K562 (cell line): ENCODE data around the gene PRRT1. TPM values are rescaled to one million over a fixed set of nuclear protein-coding genes. Genes with fewer than 3 reads are reported as not detected.

Source experiments
- ARID2 ChIP-seq: fragments of 450-650 bp; IDR thresholded peaks from 2 replicates; pipeline ENCODE4 v1.6.1; 2017; ENCODE audit warnings: antibody characterized with exemption, mild to moderate bottlenecking
- ELF2 ChIP-seq: fragments of 250-450 bp; sonication (Bioruptor Pico); IDR thresholded peaks from 2 replicates; pipeline ENCODE4 v1.5.0; 2021; ENCODE audit warnings: mild to moderate bottlenecking
- ETV1 ChIP-seq: fragments of 450-650 bp; conservative IDR thresholded peaks from 2 replicates; pipeline ENCODE4 v1.6.1; 2016; ENCODE audit warnings: missing genetic modification characterization, control low read depth, low read depth, missing compliant biosample characterization
- FUS ChIP-seq: fragments of 200-400 bp; formaldehyde crosslinking; optimal IDR thresholded peaks from 2 replicates; pipeline ENCODE3; 2017; ENCODE audit warnings: low read depth, low read length
- GATAD2A ChIP-seq: fragments of 450-650 bp; IDR thresholded peaks from 2 replicates; pipeline ENCODE4 v1.6.1; 2017
- MIER1 ChIP-seq: fragments of 450-650 bp; IDR thresholded peaks from 2 replicates; pipeline ENCODE4 v1.6.1; 2016; ENCODE audit warnings: antibody characterized with exemption, mild to moderate bottlenecking, low read depth
- PTTG1 ChIP-seq: fragments of 450-650 bp; IDR thresholded peaks from 2 replicates; pipeline ENCODE4 v1.6.1; 2016; ENCODE audit warnings: low read depth, mild to moderate bottlenecking, missing genetic modification characterization, missing compliant biosample characterization
- SREBF1 ChIP-seq: fragments of 150-350 bp; IDR thresholded peaks from 2 replicates; pipeline ENCODE4 v1.6.1; 2014; ENCODE audit warnings: antibody characterized with exemption, low read depth, low read length, borderline replicate concordance
- TCF7 ChIP-seq: sonication (generic); IDR thresholded peaks from 2 replicates; pipeline ENCODE4 v1.6.1; 2016; ENCODE audit warnings: antibody characterized with exemption, borderline replicate concordance
- YY1 ChIP-seq, 3 experiments: IDR thresholded peaks; 2 replicates each; pipeline ENCODE4 v1.6.1; 2011; ENCODE audit warnings: low read length in 2 of 3, mild to moderate bottlenecking in 2 of 3, moderate library complexity in 2 of 3, borderline replicate concordance in 1 of 3, control low read depth in 1 of 3, low read depth in 1 of 3; ENCODE audit not compliant: insufficient read depth in 3 of 3, insufficient replicate concordance in 2 of 3, control insufficient read depth in 1 of 3, insufficient read length in 1 of 3; ENCODE audit errors: extremely low read depth in 1 of 3
- ZNF175 ChIP-seq: fragments of 200-800 bp; sonication (Bioruptor generic); IDR thresholded peaks from 2 replicates; pipeline ENCODE4 v1.6.1; 2016; ENCODE audit warnings: low read depth, mild to moderate bottlenecking, missing genetic modification characterization, missing compliant biosample characterization
- ZNF551 ChIP-seq: fragments of 250-450 bp; sonication (Bioruptor Pico); IDR thresholded peaks from 2 replicates; pipeline ENCODE4 v1.5.0; 2021; ENCODE audit warnings: mild to moderate bottlenecking, moderate library complexity
- ZNF699 ChIP-seq: fragments of 250-450 bp; sonication (Bioruptor Pico); IDR thresholded peaks from 2 replicates; pipeline ENCODE4 v1.8.0; 2021; ENCODE audit warnings: mild to moderate bottlenecking, moderate library complexity; ENCODE audit not compliant: insufficient replicate concordance
- polyA plus RNA-seq, 8 experiments: library from polyadenylated mRNA; depleted of rRNA in 4 of 8; stranded (reverse) in 5 of 8; unstranded in 3 of 8; fragments of >200 nt; fragmentation: Nextera tagmentation in 2 of 8; fragmentation: Illumina TruSeq in 1 of 8; extraction: Ambion mirVana in 2 of 8; extraction: Trizol in 1 of 8; gene quantifications; 2 replicates each; pipeline versions ENCODE4 v1.2.1 to v1.2.3, GENCODE V29; 2011 to 2014; ENCODE audit warnings: inconsistent platforms in 1 of 8, missing spikeins in 1 of 8
- total RNA-seq, 7 experiments: library from RNA; depleted of rRNA in 6 of 7; stranded (reverse); fragments of >200 nt in 6 of 7; fragmentation: Illumina TruSeq in 2 of 7; extraction: Trizol in 2 of 7; gene quantifications; 2 replicates each; pipeline versions ENCODE4 v1.2.1 to v1.2.3, GENCODE V29; 2011 to 2021; ENCODE audit warnings: low replicate concordance in 1 of 7
- TF ChIP-seq, protein P1 (sequence below): fragments of 200-600 bp; sonication (generic); IDR thresholded peaks from one replicate; pipeline ENCODE4 v1.6.1; 2012; ENCODE audit warnings: mild to moderate bottlenecking, low read depth, low read length, inconsistent platforms
- TF ChIP-seq, protein P2 (sequence below): sonication (generic); formaldehyde crosslinking; IDR thresholded peaks from 2 replicates; pipeline ENCODE4 v1.8.0; 2022; ENCODE audit warnings: mild to moderate bottlenecking, missing genetic modification reagents

PRRT1 gene
- total and polyA plus RNA-seq, 9 of the 15 experiments (the other 6 are each of a cell fraction or from before 2014, with no cell fraction given) = 0.14 to 3.5 (median 0.41) TPM

GRCh38 chr6:32177183-32177787 is 25.5 kb upstream of the PRRT1 start (continued):
- TF ChIP-seq, protein P1, sequence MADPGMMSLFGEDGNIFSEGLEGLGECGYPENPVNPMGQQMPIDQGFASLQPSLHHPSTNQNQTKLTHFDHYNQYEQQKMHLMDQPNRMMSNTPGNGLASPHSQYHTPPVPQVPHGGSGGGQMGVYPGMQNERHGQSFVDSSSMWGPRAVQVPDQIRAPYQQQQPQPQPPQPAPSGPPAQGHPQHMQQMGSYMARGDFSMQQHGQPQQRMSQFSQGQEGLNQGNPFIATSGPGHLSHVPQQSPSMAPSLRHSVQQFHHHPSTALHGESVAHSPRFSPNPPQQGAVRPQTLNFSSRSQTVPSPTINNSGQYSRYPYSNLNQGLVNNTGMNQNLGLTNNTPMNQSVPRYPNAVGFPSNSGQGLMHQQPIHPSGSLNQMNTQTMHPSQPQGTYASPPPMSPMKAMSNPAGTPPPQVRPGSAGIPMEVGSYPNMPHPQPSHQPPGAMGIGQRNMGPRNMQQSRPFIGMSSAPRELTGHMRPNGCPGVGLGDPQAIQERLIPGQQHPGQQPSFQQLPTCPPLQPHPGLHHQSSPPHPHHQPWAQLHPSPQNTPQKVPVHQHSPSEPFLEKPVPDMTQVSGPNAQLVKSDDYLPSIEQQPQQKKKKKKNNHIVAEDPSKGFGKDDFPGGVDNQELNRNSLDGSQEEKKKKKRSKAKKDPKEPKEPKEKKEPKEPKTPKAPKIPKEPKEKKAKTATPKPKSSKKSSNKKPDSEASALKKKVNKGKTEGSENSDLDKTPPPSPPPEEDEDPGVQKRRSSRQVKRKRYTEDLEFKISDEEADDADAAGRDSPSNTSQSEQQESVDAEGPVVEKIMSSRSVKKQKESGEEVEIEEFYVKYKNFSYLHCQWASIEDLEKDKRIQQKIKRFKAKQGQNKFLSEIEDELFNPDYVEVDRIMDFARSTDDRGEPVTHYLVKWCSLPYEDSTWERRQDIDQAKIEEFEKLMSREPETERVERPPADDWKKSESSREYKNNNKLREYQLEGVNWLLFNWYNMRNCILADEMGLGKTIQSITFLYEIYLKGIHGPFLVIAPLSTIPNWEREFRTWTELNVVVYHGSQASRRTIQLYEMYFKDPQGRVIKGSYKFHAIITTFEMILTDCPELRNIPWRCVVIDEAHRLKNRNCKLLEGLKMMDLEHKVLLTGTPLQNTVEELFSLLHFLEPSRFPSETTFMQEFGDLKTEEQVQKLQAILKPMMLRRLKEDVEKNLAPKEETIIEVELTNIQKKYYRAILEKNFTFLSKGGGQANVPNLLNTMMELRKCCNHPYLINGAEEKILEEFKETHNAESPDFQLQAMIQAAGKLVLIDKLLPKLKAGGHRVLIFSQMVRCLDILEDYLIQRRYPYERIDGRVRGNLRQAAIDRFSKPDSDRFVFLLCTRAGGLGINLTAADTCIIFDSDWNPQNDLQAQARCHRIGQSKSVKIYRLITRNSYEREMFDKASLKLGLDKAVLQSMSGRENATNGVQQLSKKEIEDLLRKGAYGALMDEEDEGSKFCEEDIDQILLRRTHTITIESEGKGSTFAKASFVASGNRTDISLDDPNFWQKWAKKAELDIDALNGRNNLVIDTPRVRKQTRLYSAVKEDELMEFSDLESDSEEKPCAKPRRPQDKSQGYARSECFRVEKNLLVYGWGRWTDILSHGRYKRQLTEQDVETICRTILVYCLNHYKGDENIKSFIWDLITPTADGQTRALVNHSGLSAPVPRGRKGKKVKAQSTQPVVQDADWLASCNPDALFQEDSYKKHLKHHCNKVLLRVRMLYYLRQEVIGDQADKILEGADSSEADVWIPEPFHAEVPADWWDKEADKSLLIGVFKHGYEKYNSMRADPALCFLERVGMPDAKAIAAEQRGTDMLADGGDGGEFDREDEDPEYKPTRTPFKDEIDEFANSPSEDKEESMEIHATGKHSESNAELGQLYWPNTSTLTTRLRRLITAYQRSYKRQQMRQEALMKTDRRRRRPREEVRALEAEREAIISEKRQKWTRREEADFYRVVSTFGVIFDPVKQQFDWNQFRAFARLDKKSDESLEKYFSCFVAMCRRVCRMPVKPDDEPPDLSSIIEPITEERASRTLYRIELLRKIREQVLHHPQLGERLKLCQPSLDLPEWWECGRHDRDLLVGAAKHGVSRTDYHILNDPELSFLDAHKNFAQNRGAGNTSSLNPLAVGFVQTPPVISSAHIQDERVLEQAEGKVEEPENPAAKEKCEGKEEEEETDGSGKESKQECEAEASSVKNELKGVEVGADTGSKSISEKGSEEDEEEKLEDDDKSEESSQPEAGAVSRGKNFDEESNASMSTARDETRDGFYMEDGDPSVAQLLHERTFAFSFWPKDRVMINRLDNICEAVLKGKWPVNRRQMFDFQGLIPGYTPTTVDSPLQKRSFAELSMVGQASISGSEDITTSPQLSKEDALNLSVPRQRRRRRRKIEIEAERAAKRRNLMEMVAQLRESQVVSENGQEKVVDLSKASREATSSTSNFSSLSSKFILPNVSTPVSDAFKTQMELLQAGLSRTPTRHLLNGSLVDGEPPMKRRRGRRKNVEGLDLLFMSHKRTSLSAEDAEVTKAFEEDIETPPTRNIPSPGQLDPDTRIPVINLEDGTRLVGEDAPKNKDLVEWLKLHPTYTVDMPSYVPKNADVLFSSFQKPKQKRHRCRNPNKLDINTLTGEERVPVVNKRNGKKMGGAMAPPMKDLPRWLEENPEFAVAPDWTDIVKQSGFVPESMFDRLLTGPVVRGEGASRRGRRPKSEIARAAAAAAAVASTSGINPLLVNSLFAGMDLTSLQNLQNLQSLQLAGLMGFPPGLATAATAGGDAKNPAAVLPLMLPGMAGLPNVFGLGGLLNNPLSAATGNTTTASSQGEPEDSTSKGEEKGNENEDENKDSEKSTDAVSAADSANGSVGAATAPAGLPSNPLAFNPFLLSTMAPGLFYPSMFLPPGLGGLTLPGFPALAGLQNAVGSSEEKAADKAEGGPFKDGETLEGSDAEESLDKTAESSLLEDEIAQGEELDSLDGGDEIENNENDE = no peak
- TF ChIP-seq YY1 (IDR thresholded peaks at IDR 0.05; ENCODE audit: borderline replicate concordance in 1 of 3, control insufficient read depth in 1 of 3, extremely low read depth in 1 of 3, insufficient read depth in 3 of 3, insufficient read length in 1 of 3, insufficient replicate concordance in 2 of 3, low read depth in 1 of 3, low read length in 2 of 3) (peak in 2 of 3 experiments; percentile 68 to 85), TCF7 (no peak), ETV1 (tag) (no peak), ZNF699 (no peak), FUS (no peak), ZNF175 (CRISPR knock-in tag) (no peak), ELF2 (CRISPR knock-in tag) (no peak), ARID2 (no peak), MIER1 (no peak), ZNF551 (CRISPR knock-in tag) (no peak), GATAD2A (no peak; the same call in 1 of the 2 replicates), SREBF1 (no peak), PTTG1 (tag) (no peak)
- TF ChIP-seq, protein P2, sequence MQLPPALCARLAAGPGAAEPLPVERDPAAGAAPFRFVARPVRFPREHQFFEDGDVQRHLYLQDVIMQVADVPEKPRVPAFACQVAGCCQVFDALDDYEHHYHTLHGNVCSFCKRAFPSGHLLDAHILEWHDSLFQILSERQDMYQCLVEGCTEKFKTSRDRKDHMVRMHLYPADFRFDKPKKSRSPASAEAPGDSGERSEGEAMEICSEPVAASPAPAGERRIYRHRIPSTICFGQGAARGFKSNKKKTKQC (CRISPR knock-in tag) = no peak
